Measurements from ENCODE around the gene SCRN2.

SCRN2 gene

GRCh38 chr17:47840742-47841487 lies at the start of gene SCRN2:
SCRN2 (minus strand) TSS chr17:47841273; CDS start chr17:47840843, 430 bp downstream.
- TF ChIP-seq GATA3 (IDR thresholded peaks at IDR 0.05; ENCODE audit: low read depth, low read length): no peak
- TF ChIP-seq GATA2 (IDR thresholded peaks at IDR 0.05; ENCODE audit: low read depth, low read length): no peak

DNA sequence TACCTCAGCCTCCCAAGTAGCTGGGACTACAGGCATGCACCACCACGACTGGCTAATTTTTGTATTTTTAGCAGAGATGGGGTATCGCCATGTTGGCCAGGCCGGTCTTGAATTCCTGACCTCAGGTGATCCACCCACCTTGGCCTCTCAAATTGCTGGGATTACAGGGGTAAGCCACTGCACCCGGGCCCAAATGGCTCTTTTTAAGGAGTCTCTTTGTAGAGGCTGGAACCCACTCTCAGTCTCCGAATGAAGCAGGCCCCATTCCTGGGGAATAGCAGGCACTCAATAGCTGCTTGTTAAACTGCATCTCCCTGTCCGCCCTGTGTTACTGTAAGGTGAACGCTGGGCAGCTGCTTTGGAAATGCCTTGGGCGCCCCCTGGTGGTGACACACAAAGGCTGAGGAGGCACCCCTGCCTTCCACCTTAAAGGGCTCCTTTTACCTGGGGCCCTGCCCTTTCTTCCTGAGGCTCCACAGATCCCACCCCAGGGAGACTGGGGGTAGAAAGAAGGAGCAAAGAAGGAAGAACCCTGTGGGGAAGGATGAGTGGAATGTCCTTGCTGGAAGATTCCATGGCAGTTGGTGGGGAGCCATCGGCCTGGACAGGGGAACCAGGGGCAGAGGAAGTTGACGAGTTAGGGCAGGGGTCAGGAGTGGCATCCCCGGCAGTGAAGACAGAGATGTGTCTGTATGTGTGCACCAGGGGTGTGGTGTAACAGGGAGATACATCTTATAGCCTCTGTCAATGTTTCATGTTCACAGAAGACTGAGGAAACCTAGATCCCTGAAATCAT lies 48.9 kb upstream of the SCRN2 start:
- TF ChIP-seq GATA3 (IDR thresholded peaks at IDR 0.05; ENCODE audit: low read depth, low read length) (no peak), GATA2 (IDR thresholded peaks at IDR 0.05; ENCODE audit: low read depth, low read length) (no peak)

DNA sequence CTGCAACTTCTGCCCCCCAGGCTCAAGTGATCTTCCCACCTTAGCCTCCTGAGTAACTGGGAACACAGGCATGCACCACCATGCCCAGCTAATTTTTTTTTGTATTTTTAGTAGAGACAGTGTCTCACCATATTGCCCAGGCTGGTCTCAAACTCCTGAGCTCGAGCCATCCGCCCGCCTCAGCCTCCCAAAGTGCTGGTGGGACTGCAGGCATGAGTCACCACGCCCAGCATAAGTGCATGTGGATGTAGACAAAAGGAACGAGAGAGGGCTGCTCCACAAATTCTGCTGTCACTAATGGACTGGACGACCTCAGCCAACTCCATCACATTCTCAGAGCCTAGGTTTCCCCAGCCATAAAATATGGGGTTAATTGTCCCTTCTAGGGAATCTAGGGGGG lies 47.2 kb upstream of the SCRN2 start:
- no peak for TF ChIP-seq GATA3 (IDR thresholded peaks at IDR 0.05; ENCODE audit: low read depth, low read length)
- no peak for TF ChIP-seq GATA2 (IDR thresholded peaks at IDR 0.05; ENCODE audit: low read depth, low read length)

DNA sequence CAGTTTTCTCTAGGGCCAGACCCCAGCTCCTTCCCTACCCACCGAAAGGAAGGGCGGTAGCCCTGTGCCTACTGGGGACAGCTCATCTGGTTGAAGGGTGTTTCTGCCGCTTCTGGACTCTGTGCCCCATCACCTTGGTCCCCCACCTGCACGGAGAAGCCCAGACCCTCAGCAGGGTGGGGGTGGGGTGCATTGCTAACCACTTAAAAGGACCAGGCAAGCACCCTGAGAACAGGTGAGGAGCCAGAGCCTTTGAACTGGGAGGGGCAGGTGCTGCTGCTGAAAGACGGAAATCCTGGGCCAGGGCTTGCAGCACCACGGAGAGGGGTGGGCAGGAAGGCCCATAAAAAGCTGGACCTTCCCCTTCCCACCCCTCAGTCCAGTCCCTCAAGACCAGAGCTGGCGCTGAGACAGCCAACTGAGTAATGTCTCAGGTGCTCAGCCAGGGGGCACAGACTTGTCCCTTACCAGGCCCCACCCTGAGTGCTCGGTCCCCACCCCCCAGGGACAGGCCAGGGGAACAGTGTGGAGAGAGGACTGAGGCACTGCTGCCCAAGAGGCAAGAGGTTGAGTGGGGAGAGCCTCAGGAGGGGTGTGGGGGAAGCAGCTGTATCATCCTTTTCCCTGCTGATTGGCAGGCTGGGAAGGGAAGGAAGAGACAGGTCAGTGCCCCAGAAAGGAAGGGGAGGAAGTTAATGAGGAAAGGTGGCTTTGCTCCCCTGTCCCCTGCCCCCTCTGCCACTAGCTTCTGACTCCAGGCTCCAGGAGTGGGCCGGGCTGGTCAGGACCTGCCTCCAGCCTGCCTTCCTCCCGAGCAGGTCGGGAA lies 44.0 kb upstream of the SCRN2 start:
- TF ChIP-seq GATA2 (IDR thresholded peaks at IDR 0.05; ENCODE audit: low read depth, low read length) (no peak), GATA3 (IDR thresholded peaks at IDR 0.05; ENCODE audit: low read depth, low read length) (no peak)

GRCh38 chr17:47884427-47884740 lies 43.3 kb upstream of the SCRN2 start:
- TF ChIP-seq GATA3 (IDR thresholded peaks at IDR 0.05; ENCODE audit: low read depth, low read length) (no peak), GATA2 (IDR thresholded peaks at IDR 0.05; ENCODE audit: low read depth, low read length) (no peak)

GRCh38 chr17:47883589-47884426 lies 42.7 kb upstream of the SCRN2 start:
- TF ChIP-seq GATA3 (IDR thresholded peaks at IDR 0.05; ENCODE audit: low read depth, low read length): no peak
- no peak for TF ChIP-seq GATA2 (IDR thresholded peaks at IDR 0.05; ENCODE audit: low read depth, low read length)

DNA sequence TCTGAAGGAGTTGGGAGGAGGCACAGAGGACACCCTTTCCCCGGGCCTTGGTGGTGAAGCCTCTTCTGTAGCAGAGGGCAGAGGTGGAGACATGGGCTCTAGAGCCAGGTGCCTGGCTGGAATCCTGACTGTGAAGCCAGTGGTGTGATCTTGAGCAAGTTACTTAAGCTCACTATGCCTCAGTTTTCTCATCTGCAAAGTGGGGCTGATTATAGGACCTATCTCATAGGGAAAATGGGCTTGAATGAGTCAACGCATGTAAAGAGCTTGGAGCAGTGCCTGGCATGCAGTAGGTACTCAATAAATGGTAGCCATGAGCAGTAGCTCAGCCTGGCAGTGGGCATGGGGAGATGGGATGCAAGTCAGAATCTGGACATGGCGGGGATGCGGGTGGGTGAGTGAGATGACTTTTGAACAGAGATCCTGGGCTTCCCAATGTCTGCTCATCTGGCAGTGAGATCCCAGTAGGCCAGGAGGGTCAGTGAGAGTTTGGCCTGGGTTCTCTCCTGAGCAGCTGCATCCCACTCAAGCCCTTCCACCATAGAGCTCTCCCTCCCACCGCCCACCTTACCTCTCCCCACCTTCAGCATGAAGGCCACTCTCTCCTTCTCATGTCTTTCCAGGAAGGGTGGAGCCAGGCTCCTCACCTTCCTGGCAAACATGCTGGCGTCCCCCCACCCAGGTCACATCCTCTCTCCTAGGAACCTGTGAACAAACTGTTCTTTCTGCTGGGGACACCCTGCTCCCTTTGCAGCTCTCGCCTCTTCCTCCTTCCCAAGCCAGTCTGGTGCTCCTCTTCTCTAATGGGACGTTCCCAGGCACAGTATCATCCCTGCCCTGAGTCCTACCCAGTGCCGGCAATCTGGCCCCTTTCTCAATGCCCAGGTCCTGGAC lies 41.9 kb upstream of the SCRN2 start:
- TF ChIP-seq GATA3 (IDR thresholded peaks at IDR 0.05; ENCODE audit: low read depth, low read length) (no peak), GATA2 (IDR thresholded peaks at IDR 0.05; ENCODE audit: low read depth, low read length) (no peak)

DNA sequence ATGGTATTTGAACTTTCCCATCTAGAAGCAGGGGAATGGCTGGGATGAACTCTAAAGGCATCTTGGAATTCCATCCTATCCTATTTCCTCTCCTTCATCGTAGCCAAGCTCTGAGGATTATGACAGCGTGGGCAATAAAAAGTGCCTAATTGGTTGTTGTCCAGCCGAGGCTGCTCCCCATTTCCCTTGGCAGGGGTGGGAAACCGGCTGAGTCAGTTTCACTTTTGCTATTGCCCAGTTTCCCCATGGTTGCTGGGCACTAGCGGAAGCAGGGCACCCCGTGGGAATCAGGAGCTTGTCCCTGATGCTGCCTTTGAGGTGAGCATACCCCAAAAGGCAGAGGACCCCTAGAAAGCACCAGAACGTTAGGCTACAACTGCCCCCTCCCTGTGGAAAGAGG lies 41.2 kb upstream of the SCRN2 start:
- TF ChIP-seq GATA3 (IDR thresholded peaks at IDR 0.05; ENCODE audit: low read depth, low read length): no peak
- no peak for TF ChIP-seq GATA2 (IDR thresholded peaks at IDR 0.05; ENCODE audit: low read depth, low read length)

- TF ChIP-seq GATA3 (IDR thresholded peaks at IDR 0.05; ENCODE audit: low read depth, low read length) (no peak), GATA2 (IDR thresholded peaks at IDR 0.05; ENCODE audit: low read depth, low read length) (no peak)
These were observed 38.8 kb upstream of the SCRN2 start for GRCh38 chr17:47879776-47880454.

GRCh38 chr17:47879028-47879585 lies 38.0 kb upstream of the SCRN2 start:
- no peak for TF ChIP-seq GATA2 (IDR thresholded peaks at IDR 0.05; ENCODE audit: low read depth, low read length)

GRCh38 chr17:47878203-47879027 lies 37.3 kb upstream of the SCRN2 start:
- TF ChIP-seq GATA2 (IDR thresholded peaks at IDR 0.05; ENCODE audit: low read depth, low read length) (no peak), GATA3 (IDR thresholded peaks at IDR 0.05; ENCODE audit: low read depth, low read length) (no peak)

Measured in SH-SY5Y (cell line).